VCaP (cell line): ENCODE data around the gene MMP14.
A peak's percentile ranks its signal among the peaks of the same experiment; 100 is the strongest.

Source experiments
- H3K27ac ChIP-seq: fragments of 450-650 bp; 2 replicates; pipeline ENCODE4 v1.5.1; 2017
- CTCF ChIP-seq: fragments of 450-650 bp; conservative IDR thresholded peaks from 2 replicates; pipeline ENCODE4 v1.5.1; 2017; ENCODE audit warnings: mild to moderate bottlenecking, moderate library complexity

The MMP14 gene

GRCh38 chr14:22819151-22819988, 17.0 kb upstream of the MMP14 start:
- no peak overlapping the region for H3K27ac ChIP-seq
- TF ChIP-seq CTCF, result no peak

DNA sequence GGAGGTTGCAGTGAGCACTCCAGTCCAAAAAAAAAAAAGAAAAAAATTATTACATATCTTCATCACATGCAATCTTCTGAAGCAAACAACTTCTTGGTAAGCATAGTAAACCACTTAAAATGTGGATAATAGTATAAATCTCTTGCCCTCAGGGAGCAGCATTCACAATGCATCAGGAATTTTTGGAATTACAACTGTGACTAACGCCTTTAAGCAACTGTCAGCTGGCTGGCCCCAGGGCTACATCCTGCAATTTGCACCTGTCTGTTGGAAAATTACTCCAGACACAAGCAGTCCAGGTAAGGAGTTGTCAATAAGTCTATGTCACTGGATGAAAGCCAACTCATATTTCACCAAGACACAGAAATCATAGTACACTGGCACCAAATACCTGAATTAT, 15.7 kb upstream of the MMP14 start:
- H3K27ac ChIP-seq, result no peak overlapping the region
- no peak for TF ChIP-seq CTCF

- no peak overlapping the region for H3K27ac ChIP-seq
- TF ChIP-seq CTCF, result no peak
Measured at GRCh38 chr14:22821193-22822015, 15.0 kb upstream of the MMP14 start.

DNA sequence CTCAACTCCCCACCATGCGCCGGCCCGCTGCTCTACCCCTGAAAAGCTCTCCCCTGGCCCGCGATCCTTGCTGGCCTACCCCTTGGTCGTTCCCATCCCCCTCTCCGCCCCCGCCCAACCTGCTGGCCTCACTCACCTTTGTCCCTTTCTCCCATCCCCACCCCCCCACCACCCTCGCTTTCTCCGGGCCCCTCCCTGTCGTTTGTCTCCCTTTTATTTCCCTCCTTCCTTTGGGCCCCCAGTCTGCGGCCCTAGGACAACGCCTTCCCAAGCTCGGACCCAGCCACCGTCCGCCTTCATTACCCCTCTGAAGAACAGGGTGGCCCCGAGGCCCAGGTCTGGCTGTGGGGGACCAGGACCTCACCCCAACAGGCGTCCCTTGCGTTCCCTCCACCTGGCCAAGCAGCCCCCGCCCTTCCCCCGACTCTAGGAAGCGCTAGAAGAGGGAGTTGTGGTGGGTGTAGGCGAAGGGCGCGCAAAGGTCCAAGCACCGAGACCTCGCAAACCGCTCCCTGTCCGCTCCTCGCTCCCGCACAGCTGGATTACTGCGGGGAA, 14.3 kb upstream of the MMP14 start:
- H3K27ac ChIP-seq, result no peak overlapping the region
- TF ChIP-seq CTCF, result no peak

GRCh38 chr14:22822571-22823098, 13.8 kb upstream of the MMP14 start:
- TF ChIP-seq CTCF, result peak; percentile 74
- H3K27ac ChIP-seq, result no peak overlapping the region

- H3K27ac ChIP-seq, result no peak overlapping the region
- no peak for TF ChIP-seq CTCF
Measured at GRCh38 chr14:22824711-22825359, 11.6 kb upstream of the MMP14 start.

- H3K27ac ChIP-seq, result peak overlapping the region; percentile 75
Measured at GRCh38 chr14:22829076-22829660, 7.2 kb upstream of the MMP14 start.
